HepG2 (cell line): ENCODE results near the gene MYO10. TPM values are rescaled to one million over a fixed set of nuclear protein-coding genes. Genes with fewer than 3 reads are reported as not detected.

Experiments
- ATAC-seq: fragments of 200-7000 bp; cut with Tn5 transposase; 3 replicates; pipeline ENCODE4 v1.9.1; 2020; ENCODE audit warnings: mild to moderate bottlenecking, moderate library complexity
- BruUV-seq: library from RNA; stranded (reverse); fragments of 400-500 nt; replicated peaks from 2 replicates; lab custom pipeline; 2021; lab: Mats Ljungman, UMichigan
- CTCF ChIA-PET: fragments of 300-600 bp; formaldehyde crosslinking; extraction: SDS; loops from one replicate; lab custom pipeline; 2021; ENCODE audit warnings: low total read pairs, inconsistent platforms, low intra/inter-chr PET ratio; lab: Yijun Ruan, JAX
- POLR2A ChIA-PET: fragments of 350-600 bp; sonication (Branson Sonifier 250); formaldehyde crosslinking; loops from one replicate; lab custom pipeline; 2020; ENCODE audit warnings: antibody characterized with exemption, inconsistent platforms; lab: Yijun Ruan, JAX
- DNase-seq: peaks from one replicate; pipeline ENCODE4 v3.0.0-alpha.2; 2015; ENCODE audit warnings: low spot score
- FAIRE-seq: peaks from 3 replicates; lab custom pipeline; 2011; peaks lifted over from hg19 to GRCh38; lab: Jason Lieb, UNC
- H2AFZ ChIP-seq: one replicate; pipeline ENCODE4 v1.6.1; 2011; ENCODE audit warnings: low read length, inconsistent platforms
- H3K27ac ChIP-seq: fragments of 300-600 bp; 3 replicates; pipeline ENCODE4 v1.8.0; 2011; ENCODE audit warnings: mixed run types, mild to moderate bottlenecking, mixed read lengths, low read length, inconsistent platforms; ENCODE audit not compliant: insufficient read depth; ENCODE audit errors: extremely low read length
- H3K27me3 ChIP-seq, 2 experiments: fragments of 200-600 bp in 1 of 2; 2 replicates in 1 of 2; 3 replicates in 1 of 2; pipeline versions ENCODE4 v1.6.0 to v1.8.0; 2011; ENCODE audit warnings: low read length in 2 of 2, mild to moderate bottlenecking in 2 of 2, moderate library complexity in 2 of 2, inconsistent platforms in 1 of 2; ENCODE audit not compliant: insufficient read depth in 2 of 2, control insufficient read depth in 1 of 2
- H3K36me3 ChIP-seq, 2 experiments: fragments of 200-600 bp in 1 of 2; replicated peaks in 1 of 2; 2 replicates in 1 of 2; 3 replicates in 1 of 2; pipeline versions ENCODE4 v1.5.1 to v1.8.0; 2011; ENCODE audit warnings: low read length in 2 of 2, inconsistent platforms in 1 of 2; ENCODE audit not compliant: insufficient read depth in 2 of 2, control insufficient read depth in 1 of 2
- H3K4me1 ChIP-seq: 2 replicates; pipeline ENCODE4 v1.5.1; 2012; ENCODE audit warnings: low read length, inconsistent platforms; ENCODE audit not compliant: insufficient read depth
- H3K4me2 ChIP-seq: 2 replicates; pipeline ENCODE4 v1.6.0; 2011; ENCODE audit warnings: low read depth, low read length, inconsistent platforms
- H3K4me3 ChIP-seq, 3 experiments: fragments of 200-600 bp in 1 of 3; sonication (generic), shearing (Covaris generic) in 1 of 3; replicated peaks in 1 of 3; 2 replicates each; pipeline ENCODE4 v1.5.1; 2011 to 2016; ENCODE audit warnings: low read length in 3 of 3, inconsistent platforms in 2 of 3, low read depth in 2 of 3, mild to moderate bottlenecking in 2 of 3, control low read depth in 1 of 3, mixed read lengths in 1 of 3; ENCODE audit not compliant: insufficient read depth in 1 of 3
- H3K79me2 ChIP-seq: one replicate; pipeline ENCODE4 v1.6.1; 2011; ENCODE audit warnings: low read length, inconsistent platforms; ENCODE audit not compliant: insufficient read depth
- H3K9ac ChIP-seq: 2 replicates; pipeline ENCODE4 v1.6.0; 2011; ENCODE audit warnings: mild to moderate bottlenecking, low read depth, low read length, inconsistent platforms; ENCODE audit not compliant: insufficient read depth
- H3K9me3 ChIP-seq: 2 replicates; pipeline ENCODE4 v1.5.1; 2012; ENCODE audit warnings: mild to moderate bottlenecking, low read length
- H4K20me1 ChIP-seq: 2 replicates; pipeline ENCODE4 v1.6.0; 2011; ENCODE audit warnings: inconsistent platforms, mild to moderate bottlenecking, low read length, moderate library complexity; ENCODE audit not compliant: insufficient read depth
- BRF2 ChIP-seq: sonication (generic); formaldehyde crosslinking; IDR thresholded peaks from 2 replicates; pipeline ENCODE4 v1.8.1; 2022; ENCODE audit warnings: mild to moderate bottlenecking, missing genetic modification reagents
- HMGA1 ChIP-seq: sonication (generic); formaldehyde crosslinking; conservative IDR thresholded peaks from 2 replicates; pipeline ENCODE4 v1.4.0; 2020; ENCODE audit warnings: missing genetic modification reagents
- KMT2A ChIP-seq: sonication (generic); formaldehyde crosslinking; IDR thresholded peaks from 2 replicates; pipeline ENCODE4 v1.4.0; 2020; ENCODE audit warnings: missing genetic modification reagents
- MEIS1 ChIP-seq: sonication (generic); formaldehyde crosslinking; IDR thresholded peaks from 2 replicates; pipeline ENCODE4 v1.9.0; 2021; ENCODE audit warnings: mild to moderate bottlenecking, missing genetic modification reagents, moderate library complexity, borderline replicate concordance
- MYC ChIP-seq: sonication (generic); formaldehyde crosslinking; IDR thresholded peaks from 2 replicates; pipeline ENCODE4 v1.9.0; 2021; ENCODE audit warnings: missing genetic modification reagents, borderline replicate concordance
- NFE2L1 ChIP-seq: sonication (generic); formaldehyde crosslinking; IDR thresholded peaks from 2 replicates; pipeline ENCODE4 v1.4.0; 2020; ENCODE audit warnings: missing genetic modification reagents, mild to moderate bottlenecking, borderline replicate concordance
- PRDM10 ChIP-seq: sonication (generic); formaldehyde crosslinking; IDR thresholded peaks from 2 replicates; pipeline ENCODE4 v1.4.0; 2020; ENCODE audit warnings: low read depth, missing genetic modification reagents
- ZBTB10 ChIP-seq: sonication (generic); formaldehyde crosslinking; IDR thresholded peaks from 2 replicates; pipeline ENCODE4 v1.4.0; 2020; ENCODE audit warnings: missing genetic modification reagents, borderline replicate concordance
- ZBTB4 ChIP-seq: sonication (generic); formaldehyde crosslinking; IDR thresholded peaks from 2 replicates; pipeline ENCODE4 v1.4.0; 2020; ENCODE audit warnings: missing genetic modification reagents, mild to moderate bottlenecking, borderline replicate concordance
- ZNF101 ChIP-seq: sonication (generic); formaldehyde crosslinking; IDR thresholded peaks from 2 replicates; pipeline ENCODE4 v1.4.0; 2020; ENCODE audit warnings: mild to moderate bottlenecking, low read depth, missing genetic modification reagents, borderline replicate concordance
- ZNF44 ChIP-seq: sonication (generic); formaldehyde crosslinking; IDR thresholded peaks from 2 replicates; pipeline ENCODE4 v1.5.1; 2020; ENCODE audit warnings: mild to moderate bottlenecking, missing genetic modification reagents
- ZNF724P ChIP-seq: sonication (generic); formaldehyde crosslinking; IDR thresholded peaks from 2 replicates; pipeline ENCODE4 v1.8.0; 2022; ENCODE audit warnings: missing genetic modification reagents, borderline replicate concordance
- ZNF878 ChIP-seq: sonication (generic); formaldehyde crosslinking; IDR thresholded peaks from 2 replicates; pipeline ENCODE4 v1.8.1; 2023; ENCODE audit warnings: mild to moderate bottlenecking, missing genetic modification reagents, moderate library complexity
- WGBS: methylation state at CpG from one replicate; pipeline ENCODE4 v1.1.6; 2017; ENCODE audit warnings: low lambda C conversion rate; 5-methylcytosine and 5-hydroxymethylcytosine counted together
- in situ Hi-C: cut with HindIII; loops from 2 replicates; pipeline ENCODE4 v1.10.0; 2017; ENCODE audit warnings: low pct_unique_long_range_greater_than_20kb; ENCODE audit not compliant: extremely low pct_ligation_motif_present
- intact Hi-C: fragments of 100-400 bp; cut with micrococcal nuclease; formaldehyde crosslinking; loops from one replicate; pipeline ENCODE4 v1.10.0; 2022; ENCODE audit not compliant: unreplicated experiment
- polyA plus RNA-seq, 8 experiments: library from polyadenylated mRNA; depleted of rRNA in 3 of 8; stranded (reverse) in 7 of 8; unstranded in 1 of 8; fragments of >200 nt; fragmentation: Illumina TruSeq in 4 of 8; extraction: Trizol in 4 of 8; gene quantifications; 2 replicates each; pipeline versions ENCODE4 v1.2.1 to v1.2.3, GENCODE V29; 2011 to 2016; ENCODE audit warnings: low read depth in 4 of 8, missing spikeins in 1 of 8, mixed read lengths in 1 of 8; ENCODE audit not compliant: insufficient read depth in 1 of 8
- total RNA-seq, 5 experiments: library from RNA; depleted of rRNA; stranded (reverse); fragments of >200 nt; fragmentation: Illumina TruSeq; extraction: Trizol; gene quantifications; 2 replicates each; pipeline ENCODE4 v1.2.3, GENCODE V29; 2016; ENCODE audit warnings: low read depth in 1 of 5

The MYO10 gene
- total and polyA plus RNA-seq, 2 of the 13 experiments (the other 11 are each of a cell fraction or from before 2014, with no cell fraction given) = 4.5 to 14.0 TPM

- no peak overlapping the region for H3K4me3 ChIP-seq
- DNase-seq (no peak), FAIRE-seq (no peak), ATAC-seq (no peak)
- intact Hi-C loops = no loop called here
- in situ Hi-C loops = no loop called here
- H3K27ac ChIP-seq = no peak overlapping the region
- no peaks in the 10 kb centered on the region for H4K20me1 ChIP-seq
- POLR2A ChIA-PET = interaction anchor here (3.5 kb wide), 1 partner anchor 16 kb away, joined by 14 read pairs; no protein-coding TSS in a partner anchor
- no peaks in the 10 kb centered on the region for H3K79me2 ChIP-seq
- H3K4me1 ChIP-seq = peaks cover 12% of the 10 kb centered on the region
- 81% methylated on average over 3 of the region's 3 CpGs for WGBS
- peak overlapping the region; percentile 3 for H2AFZ ChIP-seq
- no peaks in the 10 kb centered on the region; a peak in 1 of 5 replicates for H3K27me3 ChIP-seq
- no peak overlapping the region for H3K4me2 ChIP-seq
- no peaks in the 10 kb centered on the region for H3K36me3 ChIP-seq
- no peak overlapping the region for H3K9ac ChIP-seq
- CTCF ChIA-PET = no interaction called here
- H3K9me3 ChIP-seq = no peaks in the 10 kb centered on the region
- BruUV-seq = no TSS peak
- TF ChIP-seq ZBTB10 (CRISPR knock-in tag) = no peak
- no peak for TF ChIP-seq MEIS1 (CRISPR knock-in tag)
- TF ChIP-seq ZBTB4 (CRISPR knock-in tag) = no peak
- no peak for TF ChIP-seq ZNF101
- TF ChIP-seq KMT2A = no peak
- TF ChIP-seq ZNF44 (CRISPR knock-in tag) = no peak
- no peak for TF ChIP-seq BRF2 (CRISPR knock-in tag)
- TF ChIP-seq MYC = no peak
- TF ChIP-seq ZNF724P (CRISPR knock-in tag) = no peak
- TF ChIP-seq PRDM10 = no peak
- TF ChIP-seq ZNF878 (CRISPR knock-in tag) = no peak
- no peak for TF ChIP-seq HMGA1 (CRISPR knock-in tag)
- no peak for TF ChIP-seq NFE2L1
Observed at GRCh38 chr5:16773991-16774390, 162.1 kb downstream of the MYO10 start.
